HepG2 (cell line): ENCODE data around the gene TBX10. TPM values are rescaled to one million over a fixed set of nuclear protein-coding genes. Genes with fewer than 3 reads are reported as not detected.
A peak's percentile ranks its signal among the peaks of the same experiment; 100 is the strongest.

Source experiments
- ATF5 ChIP-seq: sonication (generic); formaldehyde crosslinking; IDR thresholded peaks from 2 replicates; pipeline ENCODE4 v1.4.0; 2020; ENCODE audit warnings: mild to moderate bottlenecking, low read depth, missing genetic modification reagents
- FIP1L1 ChIP-seq: fragments of 200-400 bp; formaldehyde crosslinking; IDR thresholded peaks from 2 replicates; pipeline ENCODE4 v1.6.1; 2018; ENCODE audit warnings: low read depth, mild to moderate bottlenecking, low read length, moderate library complexity, borderline replicate concordance; ENCODE audit not compliant: insufficient read depth
- GPBP1L1 ChIP-seq: sonication (generic); formaldehyde crosslinking; IDR thresholded peaks from 2 replicates; pipeline ENCODE4 v1.5.0; 2020; ENCODE audit warnings: mild to moderate bottlenecking, missing genetic modification reagents
- MTERF4 ChIP-seq: sonication (generic); formaldehyde crosslinking; IDR thresholded peaks from 2 replicates; pipeline ENCODE4 v1.8.0; 2023; ENCODE audit warnings: mild to moderate bottlenecking, missing genetic modification reagents
- NONO ChIP-seq, 2 experiments: fragments of 450-650 bp in 1 of 2; sonication (generic) in 1 of 2; formaldehyde crosslinking in 1 of 2; IDR thresholded peaks in 1 of 2; conservative IDR thresholded peaks in 1 of 2; 2 replicates each; pipeline versions ENCODE4 v1.6.1 to v1.8.0; 2017 to 2022; ENCODE audit warnings: mild to moderate bottlenecking in 1 of 2, missing genetic modification reagents in 1 of 2, moderate library complexity in 1 of 2
- NR2F6 ChIP-seq, 2 experiments: IDR thresholded peaks; 2 replicates each; pipeline ENCODE4 v1.6.1; 2016; ENCODE audit warnings: antibody characterized with exemption in 1 of 2, mild to moderate bottlenecking in 1 of 2
- NR3C1 ChIP-seq: sonication (generic); formaldehyde crosslinking; IDR thresholded peaks from 2 replicates; pipeline ENCODE4 v1.4.0; 2020; ENCODE audit warnings: missing genetic modification reagents
- RERE ChIP-seq: IDR thresholded peaks from 2 replicates; pipeline ENCODE4 v1.6.1; 2016; ENCODE audit warnings: low read depth, missing genetic modification reagents, missing compliant biosample characterization
- UBTF ChIP-seq: sonication (generic); formaldehyde crosslinking; IDR thresholded peaks from 2 replicates; pipeline ENCODE4 v1.4.0; 2020; ENCODE audit warnings: mild to moderate bottlenecking, missing genetic modification reagents
- ZC3H13 ChIP-seq: sonication (generic); formaldehyde crosslinking; IDR thresholded peaks from 2 replicates; pipeline ENCODE4 v1.8.1; 2023; ENCODE audit warnings: mild to moderate bottlenecking, missing genetic modification reagents, moderate library complexity
- ZNF512B ChIP-seq: sonication (generic); formaldehyde crosslinking; IDR thresholded peaks from 2 replicates; pipeline ENCODE4 v1.5.1; 2020; ENCODE audit warnings: missing genetic modification reagents, mild to moderate bottlenecking, borderline replicate concordance
- ZNF580 ChIP-seq: IDR thresholded peaks from 2 replicates; pipeline ENCODE4 v1.6.1; 2016; ENCODE audit warnings: low read depth, borderline replicate concordance
- polyA plus RNA-seq, 8 experiments: library from polyadenylated mRNA; depleted of rRNA in 3 of 8; stranded (reverse) in 7 of 8; unstranded in 1 of 8; fragments of >200 nt; fragmentation: Illumina TruSeq in 4 of 8; extraction: Trizol in 4 of 8; gene quantifications; 2 replicates each; pipeline versions ENCODE4 v1.2.1 to v1.2.3, GENCODE V29; 2011 to 2016; ENCODE audit warnings: low read depth in 4 of 8, missing spikeins in 1 of 8, mixed read lengths in 1 of 8; ENCODE audit not compliant: insufficient read depth in 1 of 8
- total RNA-seq, 5 experiments: library from RNA; depleted of rRNA; stranded (reverse); fragments of >200 nt; fragmentation: Illumina TruSeq; extraction: Trizol; gene quantifications; 2 replicates each; pipeline ENCODE4 v1.2.3, GENCODE V29; 2016; ENCODE audit warnings: low read depth in 1 of 5

The TBX10 gene
- total and polyA plus RNA-seq, 2 of the 13 experiments (the other 11 are each of a cell fraction or from before 2014, with no cell fraction given) = 0.27 to 1.7 TPM

GRCh38 chr11:67632175-67632981 lies 7.2 kb downstream of the TBX10 start (continued):
- TF ChIP-seq RERE (CRISPR knock-in tag) = no peak
- TF ChIP-seq ZNF512B = no peak
- TF ChIP-seq ZNF580 (CRISPR knock-in tag) = no peak
- no peak for TF ChIP-seq GPBP1L1 (CRISPR knock-in tag)
- TF ChIP-seq NR2F6 (IDR thresholded peaks at IDR 0.05) = peak; percentile 99
- peak; percentile 95 for TF ChIP-seq NR2F6 (CRISPR knock-in tag; IDR thresholded peaks at IDR 0.05)
- no peak for TF ChIP-seq ZC3H13 (CRISPR knock-in tag)
- TF ChIP-seq NR3C1 (CRISPR knock-in tag) = no peak
- no peak for TF ChIP-seq MTERF4
- no peak for TF ChIP-seq FIP1L1
- peak; percentile 62; the same call in 1 of the 2 replicates for TF ChIP-seq UBTF (CRISPR knock-in tag)
- TF ChIP-seq ATF5 (CRISPR knock-in tag) = no peak
- TF ChIP-seq NONO (IDR thresholded peaks at IDR 0.05) = no peak
- TF ChIP-seq NONO (CRISPR knock-in tag; conservative IDR thresholded peaks at IDR 0.05) = no peak; the same call in 1 of the 2 replicates
